K562 (cell line): ENCODE data around the gene SDR39U1. TPM values are rescaled to one million over a fixed set of nuclear protein-coding genes. Genes with fewer than 3 reads are reported as not detected.

ENCODE experiments used
- ATF3 ChIP-seq, 2 experiments: fragments of 450-650 bp in 1 of 2; sonication (generic) in 1 of 2; formaldehyde crosslinking in 1 of 2; IDR thresholded peaks in 1 of 2; conservative IDR thresholded peaks in 1 of 2; 2 replicates each; pipeline versions ENCODE4 v1.6.1 to v1.8.1; 2016 to 2023; ENCODE audit warnings: mild to moderate bottlenecking in 2 of 2, moderate library complexity in 2 of 2, inconsistent platforms in 1 of 2, missing genetic modification reagents in 1 of 2
- ELF4 ChIP-seq: fragments of 450-650 bp; formaldehyde crosslinking; IDR thresholded peaks from 2 replicates; pipeline ENCODE4 v1.4.0; 2022; ENCODE audit warnings: missing genetic modification characterization
- HMGN3 ChIP-seq: IDR thresholded peaks from 2 replicates; pipeline ENCODE4 v1.6.1; 2011; ENCODE audit warnings: borderline replicate concordance, low read depth, mild to moderate bottlenecking, mixed read lengths, low read length; ENCODE audit not compliant: insufficient read length; ENCODE audit errors: extremely low read depth
- MEIS2 ChIP-seq: fragments of 450-650 bp; IDR thresholded peaks from 2 replicates; pipeline ENCODE4 v1.6.1; 2014; ENCODE audit warnings: mild to moderate bottlenecking; ENCODE audit not compliant: partially characterized antibody
- MNT ChIP-seq, 2 experiments: fragments of 450-650 bp; conservative IDR thresholded peaks; 2 replicates each; pipeline ENCODE4 v1.6.1; 2017; ENCODE audit warnings: mild to moderate bottlenecking in 2 of 2, moderate library complexity in 2 of 2
- MXD1 ChIP-seq: fragments of 250-450 bp; sonication (Bioruptor Pico); IDR thresholded peaks from 2 replicates; pipeline ENCODE4 v1.8.0; 2021; ENCODE audit warnings: borderline replicate concordance, mild to moderate bottlenecking, moderate library complexity; ENCODE audit not compliant: poor library complexity, severe bottlenecking
- NFIX ChIP-seq: fragments of 250-450 bp; sonication (Bioruptor Pico); IDR thresholded peaks from 2 replicates; pipeline ENCODE4 v1.4.0; 2020; ENCODE audit warnings: low read depth, mild to moderate bottlenecking, moderate library complexity
- NR1H2 ChIP-seq: sonication (generic); formaldehyde crosslinking; IDR thresholded peaks from 2 replicates; pipeline ENCODE4 v1.4.0; 2020; ENCODE audit warnings: mild to moderate bottlenecking, missing genetic modification reagents
- SNRNP70 ChIP-seq: fragments of 200-400 bp; formaldehyde crosslinking; optimal IDR thresholded peaks from 2 replicates; pipeline ENCODE3; 2017; ENCODE audit warnings: low read depth, low read length
- TAF9B ChIP-seq: fragments of 450-650 bp; IDR thresholded peaks from 2 replicates; pipeline ENCODE4 v1.6.1; 2018; ENCODE audit warnings: mild to moderate bottlenecking; ENCODE audit not compliant: partially characterized antibody
- TSHZ1 ChIP-seq: fragments of 250-450 bp; sonication (Bioruptor Pico); IDR thresholded peaks from 2 replicates; pipeline ENCODE4 v1.4.0; 2020; ENCODE audit warnings: mild to moderate bottlenecking, moderate library complexity
- ZBTB8A ChIP-seq: fragments of 450-650 bp; IDR thresholded peaks from 2 replicates; pipeline ENCODE4 v1.6.1; 2018; ENCODE audit warnings: mild to moderate bottlenecking, moderate library complexity; ENCODE audit not compliant: partially characterized antibody
- ZNF134 ChIP-seq: fragments of 250-450 bp; sonication (Bioruptor Pico); conservative IDR thresholded peaks from 2 replicates; pipeline ENCODE4 v1.4.0; 2020
- ZNF561 ChIP-seq: fragments of 450-650 bp; formaldehyde crosslinking; conservative IDR thresholded peaks from 2 replicates; pipeline ENCODE4 v1.4.0; 2020; ENCODE audit warnings: mild to moderate bottlenecking, moderate library complexity
- polyA plus RNA-seq, 8 experiments: library from polyadenylated mRNA; depleted of rRNA in 4 of 8; stranded (reverse) in 5 of 8; unstranded in 3 of 8; fragments of >200 nt; fragmentation: Nextera tagmentation in 2 of 8; fragmentation: Illumina TruSeq in 1 of 8; extraction: Ambion mirVana in 2 of 8; extraction: Trizol in 1 of 8; gene quantifications; 2 replicates each; pipeline versions ENCODE4 v1.2.1 to v1.2.3, GENCODE V29; 2011 to 2014; ENCODE audit warnings: inconsistent platforms in 1 of 8, missing spikeins in 1 of 8
- total RNA-seq, 7 experiments: library from RNA; depleted of rRNA in 6 of 7; stranded (reverse); fragments of >200 nt in 6 of 7; fragmentation: Illumina TruSeq in 2 of 7; extraction: Trizol in 2 of 7; gene quantifications; 2 replicates each; pipeline versions ENCODE4 v1.2.1 to v1.2.3, GENCODE V29; 2011 to 2021; ENCODE audit warnings: low replicate concordance in 1 of 7
- TF ChIP-seq, protein P1 (sequence below): sonication (generic); formaldehyde crosslinking; IDR thresholded peaks from 2 replicates; pipeline ENCODE4 v1.8.1; 2023; ENCODE audit warnings: mild to moderate bottlenecking, missing genetic modification reagents, moderate library complexity

The SDR39U1 gene
- total and polyA plus RNA-seq, 9 of the 15 experiments (the other 6 are each of a cell fraction or from before 2014, with no cell fraction given), result 10.4 to 56.1 (median 19.8) TPM

- no peak for TF ChIP-seq TSHZ1
- no peak for TF ChIP-seq ZNF134 (CRISPR knock-in tag)
- TF ChIP-seq SNRNP70, result no peak
- no peak for TF ChIP-seq NFIX (CRISPR knock-in tag)
- TF ChIP-seq TAF9B, result no peak
- TF ChIP-seq ELF4, result 0 out of 2 replicates have a peak, but pooled peaks have one; percentile 65
- TF ChIP-seq HMGN3, result peak; percentile 78
- TF ChIP-seq ZBTB8A, result no peak
- no peak for TF ChIP-seq ZNF561
- no peak for TF ChIP-seq MEIS2
- TF ChIP-seq, protein P1, sequence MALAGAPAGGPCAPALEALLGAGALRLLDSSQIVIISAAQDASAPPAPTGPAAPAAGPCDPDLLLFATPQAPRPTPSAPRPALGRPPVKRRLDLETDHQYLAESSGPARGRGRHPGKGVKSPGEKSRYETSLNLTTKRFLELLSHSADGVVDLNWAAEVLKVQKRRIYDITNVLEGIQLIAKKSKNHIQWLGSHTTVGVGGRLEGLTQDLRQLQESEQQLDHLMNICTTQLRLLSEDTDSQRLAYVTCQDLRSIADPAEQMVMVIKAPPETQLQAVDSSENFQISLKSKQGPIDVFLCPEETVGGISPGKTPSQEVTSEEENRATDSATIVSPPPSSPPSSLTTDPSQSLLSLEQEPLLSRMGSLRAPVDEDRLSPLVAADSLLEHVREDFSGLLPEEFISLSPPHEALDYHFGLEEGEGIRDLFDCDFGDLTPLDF (CRISPR knock-in tag), result no peak
- TF ChIP-seq MXD1 (CRISPR knock-in tag), result no peak
- peak in 1 of 2 experiments; percentile 35; a peak in 1 of 4 replicates for TF ChIP-seq MNT (conservative IDR thresholded peaks at IDR 0.05)
- no peak for TF ChIP-seq NR1H2
- TF ChIP-seq ATF3 (IDR thresholded peaks at IDR 0.05), result no peak
- TF ChIP-seq ATF3 (CRISPR knock-in tag; conservative IDR thresholded peaks at IDR 0.05), result no peak
Observed at GRCh38 chr14:24429395-24430142, 13.0 kb downstream of the SDR39U1 start, which contains the start of the genes CBLN3 and KHNYN (continued).
